ENCODE measurements around the gene CIC. TPM values are rescaled to one million over a fixed set of nuclear protein-coding genes. Genes with fewer than 3 reads are reported as not detected.

The CIC gene
- total and polyA plus RNA-seq, 9 of the 15 experiments (the other 6 are each of a cell fraction or from before 2014, with no cell fraction given): 0.07 to 44.7 (median 8.6) TPM

- TF ChIP-seq SMAD1 (IDR thresholded peaks at IDR 0.05; ENCODE audit: low read depth, low read length, partially characterized antibody) (no peak), GTF2F1 (IDR thresholded peaks at IDR 0.05; ENCODE audit: low read depth, low read length) (no peak), BHLHE40 (IDR thresholded peaks at IDR 0.05; ENCODE audit: low read length) (peak; percentile 59; the same call in 1 of the 2 replicates), ELF1 (tag; IDR thresholded peaks at IDR 0.05) (no peak), NONO (IDR thresholded peaks at IDR 0.05; ENCODE audit: low read depth in 2 of 2, low read length in 1 of 2) (peak in 1 of 2 experiments; percentile 91; a peak in 2 of 4 replicates), GABPA (tag; conservative IDR thresholded peaks at IDR 0.05; ENCODE audit: low read depth) (peak; percentile 37; the same call in 1 of the 2 replicates)
Observed at GRCh38 chr19:42284066-42284501, 15.0 kb downstream of the CIC start (continued).

GRCh38 chr19:42284591-42285341 is 15.7 kb downstream of the CIC start:
- Histone ChIP-seq H3K9me3 (replicated peaks; ENCODE audit: control insufficient read depth, insufficient read depth, low read depth, low read length) (no peaks in the 10 kb centered on the region), H3K4me2 (ENCODE audit: insufficient read depth, low read length) (peak overlapping the region; percentile 83), H3K4me3 (peak overlapping the region; percentile 63), H4K20me1 (replicated peaks; ENCODE audit: control insufficient read depth, insufficient read depth, low read length) (0 out of 2 replicates have a peak, but pooled peaks cover 8% of the 10 kb centered on the region), H3K79me2 (ENCODE audit: control insufficient read depth, insufficient read depth, low read length) (peaks cover 59% of the 10 kb centered on the region), H3K4me1 (replicated peaks in 1 of 2; ENCODE audit: control insufficient read depth in 2 of 2, insufficient read depth in 2 of 2, low read length in 2 of 2) (peaks cover 39 to 81% of the 10 kb centered on the region in 2 experiments), H2AFZ (ENCODE audit: low read depth, low read length) (no peak overlapping the region), H3K27me3 (ENCODE audit: control insufficient read depth in 2 of 2, insufficient read depth in 2 of 2, low read length in 2 of 2) (no peaks in the 10 kb centered on the region; a peak in 1 of 5 replicates), H3K36me3 (ENCODE audit: control insufficient read depth, insufficient read depth, low read length) (peaks cover 32% of the 10 kb centered on the region; the same call in 2 of the 3 replicates), H3K9me1 (ENCODE audit: control insufficient read depth, insufficient read depth, low read length) (no peaks in the 10 kb centered on the region), H3K9ac (ENCODE audit: insufficient read depth in 1 of 2, low read depth in 2 of 2, low read length in 2 of 2) (peak overlapping the region; percentile 70 to 94), H3K27ac (ENCODE audit: extremely low read depth, low read depth, low read length) (peak overlapping the region; percentile 56)
- BruUV-seq (replicated peaks): TSS peak; percentile 41
- DNase-seq (ENCODE audit: extremely low read depth in 1 of 4, low spot score in 3 of 4) (peak in 1 of 4 experiments; percentile 43), ATAC-seq (no peak), FAIRE-seq (peak; percentile 37)
- CTCF ChIA-PET (ENCODE audit: low intra/inter-chr PET ratio): no interaction called here
- in situ Hi-C loops (cut with MboI) (no loop called here), intact Hi-C loops (cut with micrococcal nuclease) (no loop called here)
- POLR2A ChIA-PET: interaction anchor here (1.0 to 1.7 kb wide), 4 partner anchors 10 to 41 kb away, joined by 3 to 4 read pairs (median 4); no protein-coding TSS in a partner anchor
- WGBS (ENCODE audit: insufficient coverage, low coverage, missing lambda C conversion rate): 4% methylated on average over 15 of the region's 41 CpGs
- TF ChIP-seq LARP7 (IDR thresholded peaks at IDR 0.05) (0 out of 2 replicates have a peak, but pooled peaks have one; percentile 69), THAP7 (CRISPR knock-in tag; IDR thresholded peaks at IDR 0.05) (0 out of 2 replicates have a peak, but pooled peaks have one; percentile 42), ELF4 (CRISPR knock-in tag; IDR thresholded peaks at IDR 0.05) (peak; percentile 21; the same call in 1 of the 2 replicates), SIN3A (IDR thresholded peaks at IDR 0.05; ENCODE audit: borderline replicate concordance in 2 of 2, control insufficient read depth in 1 of 2, low read depth in 2 of 2, low read length in 2 of 2) (peak in 1 of 2 experiments; percentile 58; a peak in 1 of 4 replicates), THRB (CRISPR knock-in tag; conservative IDR thresholded peaks at IDR 0.05) (peak; percentile 79; the same call in 1 of the 2 replicates), ZNF134 (CRISPR knock-in tag; conservative IDR thresholded peaks at IDR 0.05) (no peak), HDAC1 (IDR thresholded peaks at IDR 0.05) (peak in 1 of 2 experiments; percentile 77; a peak in 2 of 4 replicates)
